Liver (tissue), 9 donors: ENCODE measurements around the gene SLC25A28. TPM values are rescaled to one million over a fixed set of nuclear protein-coding genes. Genes with fewer than 3 reads are reported as not detected.

Experiments
- DNase-seq: peaks from one replicate; pipeline ENCODE4 v3.0.0-alpha.2; 2017; ENCODE audit warnings: low spot score
- H3K27ac ChIP-seq, 2 donors: one replicate each; pipeline ENCODE4 v1.7.0; 2013; ENCODE audit warnings: inconsistent platforms in 2 of 2, low read length in 2 of 2, control low read depth in 1 of 2, low read depth in 1 of 2, mild to moderate bottlenecking in 1 of 2
- H3K27me3 ChIP-seq, 4 donors: one replicate each; pipeline versions ENCODE4 v1.6.1 to v1.7.0; 2013; ENCODE audit warnings: low read length in 3 of 4, inconsistent platforms in 1 of 4, mild to moderate bottlenecking in 1 of 4, moderate library complexity in 1 of 4; ENCODE audit not compliant: control insufficient read depth in 4 of 4, insufficient read depth in 4 of 4
- H3K36me3 ChIP-seq, 4 donors: one replicate each; pipeline versions ENCODE4 v1.6.1 to v1.7.0; 2013; ENCODE audit warnings: low read length in 3 of 4, mild to moderate bottlenecking in 3 of 4, low read depth in 1 of 4, moderate library complexity in 1 of 4; ENCODE audit not compliant: control insufficient read depth in 4 of 4, insufficient read depth in 3 of 4
- H3K4me1 ChIP-seq, 4 donors: one replicate each; pipeline versions ENCODE4 v1.6.1 to v1.7.0; 2013; ENCODE audit warnings: low read length in 3 of 4, mild to moderate bottlenecking in 3 of 4, moderate library complexity in 1 of 4; ENCODE audit not compliant: control insufficient read depth in 4 of 4, insufficient read depth in 4 of 4
- H3K4me3 ChIP-seq, 3 donors: one replicate each; pipeline versions ENCODE4 v1.6.1 to v1.7.0; 2013; ENCODE audit warnings: low read length in 3 of 3, control low read depth in 1 of 3, low read depth in 1 of 3, mild to moderate bottlenecking in 1 of 3
- H3K9ac ChIP-seq, 2 donors: one replicate each; pipeline ENCODE4 v1.7.0; 2013; ENCODE audit warnings: low read length in 2 of 2, mild to moderate bottlenecking in 2 of 2, moderate library complexity in 2 of 2, control low read depth in 1 of 2, low read depth in 1 of 2
- H3K9me3 ChIP-seq, 4 donors: one replicate each; pipeline versions ENCODE4 v1.6.1 to v1.7.0; 2013; ENCODE audit warnings: low read length in 3 of 4; ENCODE audit not compliant: control insufficient read depth in 4 of 4
- ATF3 ChIP-seq: IDR thresholded peaks from 2 replicates; pipeline ENCODE4 v1.6.1; 2016; ENCODE audit warnings: antibody characterized with exemption
- CTCF ChIP-seq: fragments of 150-350 bp; IDR thresholded peaks from 2 replicates; pipeline ENCODE4 v1.5.1; 2017; ENCODE audit warnings: improper control_type of control experiment, low read depth, low read length; ENCODE audit not compliant: missing input control
- EGR1 ChIP-seq, 2 donors: IDR thresholded peaks; 2 replicates each; pipeline ENCODE4 v1.6.1; 2016 to 2018; ENCODE audit warnings: antibody characterized with exemption in 2 of 2, low read depth in 2 of 2
- FOXA1 ChIP-seq: IDR thresholded peaks from 2 replicates; pipeline ENCODE4 v1.6.1; 2016; ENCODE audit warnings: antibody characterized with exemption
- GABPA ChIP-seq, 2 donors: IDR thresholded peaks in 1 of 2; conservative IDR thresholded peaks in 1 of 2; 2 replicates each; pipeline ENCODE4 v1.6.1; 2016; ENCODE audit warnings: antibody characterized with exemption in 2 of 2, mild to moderate bottlenecking in 1 of 2, moderate library complexity in 1 of 2
- HNF4A ChIP-seq, 2 donors: conservative IDR thresholded peaks; 2 replicates each; pipeline ENCODE4 v1.6.1; 2016; ENCODE audit warnings: antibody characterized with exemption in 2 of 2, mild to moderate bottlenecking in 2 of 2
- HNF4G ChIP-seq: IDR thresholded peaks from 2 replicates; pipeline ENCODE4 v1.6.1; 2016; ENCODE audit warnings: antibody characterized with exemption
- JUND ChIP-seq, 2 donors: IDR thresholded peaks; 2 replicates each; pipeline ENCODE4 v1.6.1; 2016; ENCODE audit warnings: antibody characterized with exemption in 2 of 2
- NR2F2 ChIP-seq: IDR thresholded peaks from 2 replicates; pipeline ENCODE4 v1.6.1; 2016; ENCODE audit warnings: antibody characterized with exemption
- RAD21 ChIP-seq, 2 donors: IDR thresholded peaks; 2 replicates each; pipeline ENCODE4 v1.6.1; 2016; ENCODE audit warnings: antibody characterized with exemption in 2 of 2, mild to moderate bottlenecking in 2 of 2
- RXRA ChIP-seq, 2 donors: IDR thresholded peaks; 2 replicates each; pipeline ENCODE4 v1.6.1; 2017 to 2018; ENCODE audit warnings: antibody characterized with exemption in 2 of 2, mild to moderate bottlenecking in 1 of 2
- SP1 ChIP-seq: IDR thresholded peaks from 2 replicates; pipeline ENCODE4 v1.6.1; 2018; ENCODE audit warnings: antibody characterized with exemption, mild to moderate bottlenecking
- TAF1 ChIP-seq: conservative IDR thresholded peaks from 2 replicates; pipeline ENCODE4 v1.6.1; 2016; ENCODE audit warnings: antibody characterized with exemption, mild to moderate bottlenecking
- YY1 ChIP-seq: IDR thresholded peaks from 2 replicates; pipeline ENCODE4 v1.6.1; 2016; ENCODE audit warnings: antibody characterized with exemption, mild to moderate bottlenecking
- ZBTB33 ChIP-seq: IDR thresholded peaks from 2 replicates; pipeline ENCODE4 v1.6.1; 2016; ENCODE audit warnings: antibody characterized with exemption
- WGBS: extraction: QIAGEN DNeasy Blood & Tissue Kit; methylation state at CpG from one replicate; pipeline ENCODE4 v1.1.7; 2013; 5-methylcytosine and 5-hydroxymethylcytosine counted together
- polyA plus RNA-seq, 2 donors: library from polyadenylated mRNA; stranded (reverse) in 1 of 2; unstranded in 1 of 2; fragments of 200-250 nt in 1 of 2; fragments of >200 nt in 1 of 2; fragmentation: Nextera tagmentation in 1 of 2; extraction: Ambion mirVana in 1 of 2; gene quantifications; one replicate each; pipeline versions ENCODE4 v1.2.1 to v1.2.3, GENCODE V29; 2013 to 2015
- total RNA-seq, 2 donors: library from RNA; depleted of rRNA; stranded (reverse); fragments of >200 nt; gene quantifications; one replicate each; pipeline ENCODE4 v1.2.3, GENCODE V29; 2014
- donor health status: healthy.
- donor health status: healthy.
- donor health status: healthy.
- donor health status: healthy.
- donor health status: healthy.

SLC25A28 gene
- total and polyA plus RNA-seq, 4 donors: 11.8 to 28.6 (median 16.8) TPM

GRCh38 chr10:99633832-99634231 is 13.6 kb upstream of the SLC25A28 start:
- Histone ChIP-seq H3K27me3 (no peaks in the 10 kb centered on the region), H3K9me3 (no peaks in the 10 kb centered on the region), H3K9ac (no peak overlapping the region), H3K27ac (no peak overlapping the region), H3K4me1 (no peaks in the 10 kb centered on the region), H3K36me3 (no peaks in the 10 kb centered on the region), H3K4me3 (no peak overlapping the region)
- TF ChIP-seq SP1 (no peak), HNF4G (no peak), YY1 (no peak), RAD21 (IDR thresholded peaks at IDR 0.05) (no peak), FOXA1 (no peak), ATF3 (no peak)
- DNase-seq: no peak

- 93% methylated on average over 3 of the region's 3 CpGs for WGBS
These were observed 11.3 kb upstream of the SLC25A28 start for GRCh38 chr10:99631496-99631895.

GRCh38 chr10:99630991-99631390 is 10.8 kb upstream of the SLC25A28 start:
- Histone ChIP-seq H3K27me3 (no peaks in the 10 kb centered on the region), H3K4me3 (no peak overlapping the region), H3K9ac (peak overlapping the region in 1 of 2 donors; percentile 13), H3K4me1 (no peaks in the 10 kb centered on the region), H3K36me3 (no peaks in the 10 kb centered on the region), H3K27ac (no peak overlapping the region), H3K9me3 (no peaks in the 10 kb centered on the region)
- DNase-seq: no peak
- TF ChIP-seq ZBTB33 (no peak), CTCF (no peak), GABPA (IDR thresholded peaks at IDR 0.05 in 1 of 2, conservative IDR thresholded peaks at IDR 0.05 in 1 of 2) (no peak), SP1 (no peak), ATF3 (no peak), RXRA (IDR thresholded peaks at IDR 0.05) (no peak), JUND (IDR thresholded peaks at IDR 0.05) (no peak), YY1 (no peak), NR2F2 (no peak), RAD21 (IDR thresholded peaks at IDR 0.05) (no peak)

More at GRCh38 chr10:99631496-99631895, 11.3 kb upstream of the SLC25A28 start:
- TF ChIP-seq GABPA (IDR thresholded peaks at IDR 0.05 in 1 of 2, conservative IDR thresholded peaks at IDR 0.05 in 1 of 2): no peak
- TF ChIP-seq EGR1 (IDR thresholded peaks at IDR 0.05; ENCODE audit: low read depth in 2 of 2): no peak
- TF ChIP-seq HNF4A (conservative IDR thresholded peaks at IDR 0.05): no peak
- no peak for TF ChIP-seq TAF1
- TF ChIP-seq ATF3: no peak
- no peak for TF ChIP-seq RAD21 (IDR thresholded peaks at IDR 0.05)
- TF ChIP-seq SP1: no peak
- TF ChIP-seq ZBTB33: no peak
- H3K4me1 ChIP-seq: no peaks in the 10 kb centered on the region
- no peak overlapping the region for H3K4me3 ChIP-seq
- H3K27ac ChIP-seq: no peak overlapping the region
- no peak overlapping the region for H3K9ac ChIP-seq
- H3K27me3 ChIP-seq: no peaks in the 10 kb centered on the region
- H3K9me3 ChIP-seq: no peaks in the 10 kb centered on the region
- H3K36me3 ChIP-seq: no peaks in the 10 kb centered on the region
- DNase-seq: no peak
